PC-9 (cell line): ENCODE data around the gene IFITM1. TPM values are rescaled to one million over a fixed set of nuclear protein-coding genes. Genes with fewer than 3 reads are reported as not detected.
"Not testable (repeated sequence)": the region's sequence is repeated elsewhere in the genome, so short reads cannot be mapped to it uniquely, and the experiment has no call there.

ENCODE experiments used
- BruUV-seq: library from RNA; stranded (reverse); fragments of 400-500 nt; replicated peaks from 2 replicates; lab custom pipeline; 2021; lab: Mats Ljungman, UMichigan
- CTCF ChIA-PET: fragments of 300-600 bp; sonication (Branson Sonifier 250); formaldehyde crosslinking; loops from one replicate; lab custom pipeline; 2022; ENCODE audit warnings: antibody characterized with exemption; lab: Charles Lee
- POLR2A ChIA-PET: fragments of 300-600 bp; sonication (Branson Sonifier 250); formaldehyde crosslinking; loops from one replicate; lab custom pipeline; 2022; ENCODE audit warnings: antibody characterized with exemption; ENCODE audit not compliant: unreplicated experiment; lab: Charles Lee
- DNase-seq, 2 experiments: peaks; one replicate each; pipeline versions ENCODE4 v3.0.0 to v3.0.0-alpha.2; 2015 to 2022; ENCODE audit warnings: mixed read lengths in 1 of 2
- H2AFZ ChIP-seq: fragments of 200-600 bp; sonication (generic); 2 replicates; pipeline ENCODE4 v1.8.1; 2017; ENCODE audit warnings: antibody characterized with exemption
- H3F3A ChIP-seq: fragments of 200-600 bp; sonication (generic); 2 replicates; pipeline ENCODE4 v1.8.1; 2017; ENCODE audit warnings: antibody characterized with exemption, mild to moderate bottlenecking, low read depth; ENCODE audit not compliant: insufficient read depth
- H3K27ac ChIP-seq: fragments of 200-600 bp; sonication (generic); 2 replicates; pipeline ENCODE4 v1.6.1; 2016; ENCODE audit warnings: mixed run types
- H3K27me3 ChIP-seq: fragments of 200-600 bp; sonication (generic); 2 replicates; pipeline ENCODE4 v1.6.1; 2016; ENCODE audit warnings: low read depth, mixed run types; ENCODE audit not compliant: insufficient read depth
- H3K36me3 ChIP-seq: fragments of 200-600 bp; sonication (generic); 2 replicates; pipeline ENCODE4 v1.6.1; 2016; ENCODE audit warnings: low read depth, mixed run types
- H3K4me1 ChIP-seq: fragments of 200-600 bp; sonication (generic); replicated peaks from 2 replicates; pipeline ENCODE4 v1.6.1; 2016; ENCODE audit warnings: mixed run types; ENCODE audit not compliant: insufficient read depth
- H3K4me2 ChIP-seq: fragments of 200-600 bp; sonication (generic); 2 replicates; pipeline ENCODE4 v1.6.1; 2017; ENCODE audit warnings: mixed run types
- H3K4me3 ChIP-seq: fragments of 200-600 bp; sonication (generic); 2 replicates; pipeline ENCODE4 v1.6.1; 2016; ENCODE audit warnings: mixed run types
- H3K79me2 ChIP-seq: fragments of 200-600 bp; sonication (generic); 2 replicates; pipeline ENCODE4 v1.6.1; 2017; ENCODE audit warnings: low read depth, mixed run types
- H3K9me2 ChIP-seq: fragments of 200-600 bp; sonication (generic); 2 replicates; pipeline ENCODE4 v1.8.1; 2017; ENCODE audit warnings: mild to moderate bottlenecking; ENCODE audit not compliant: insufficient read depth
- H3K9me3 ChIP-seq: fragments of 200-600 bp; sonication (generic); 2 replicates; pipeline ENCODE4 v1.8.1; 2016; ENCODE audit warnings: low read depth; ENCODE audit not compliant: insufficient read depth
- H4K20me1 ChIP-seq: fragments of 200-600 bp; sonication (generic); 2 replicates; pipeline ENCODE4 v1.8.1; 2017; ENCODE audit not compliant: insufficient read depth
- CTCF ChIP-seq: fragments of 200-600 bp; sonication (generic); conservative IDR thresholded peaks from 2 replicates; pipeline ENCODE4 v1.6.1; 2017; ENCODE audit warnings: mixed run types, antibody characterized with exemption, mild to moderate bottlenecking, moderate library complexity
- EZH2 ChIP-seq: fragments of 200-600 bp; sonication (generic); IDR thresholded peaks from 2 replicates; pipeline ENCODE4 v1.8.0; 2017; ENCODE audit warnings: antibody characterized with exemption, low read depth
- intact Hi-C: fragments of 100-400 bp; cut with micrococcal nuclease; formaldehyde crosslinking; loops from one replicate; pipeline ENCODE4 v1.10.0; 2022; ENCODE audit not compliant: unreplicated experiment
- total RNA-seq: library from RNA; stranded (reverse); gene quantifications from 2 replicates; pipeline ENCODE4 v1.2.3, GENCODE V29; 2021

IFITM1 gene
- total RNA-seq, 1 experiment from 2014 or later: 9.5 TPM

GRCh38 chr11:324156-324555, 10.3 kb downstream of the IFITM1 start:
- ChIA-PET POLR2A (no interaction called here), CTCF (no interaction called here)
- Histone ChIP-seq H4K20me1 (no peaks in the 10 kb centered on the region), H2AFZ (no peak overlapping the region), H3K79me2 (no peaks in the 10 kb centered on the region), H3K27ac (no peak overlapping the region), H3F3A (no peaks in the 10 kb centered on the region), H3K36me3 (no peaks in the 10 kb centered on the region), H3K4me1 (no peaks in the 10 kb centered on the region), H3K27me3 (no peaks in the 10 kb centered on the region), H3K9me3 (no peaks in the 10 kb centered on the region), H3K4me3 (no peak overlapping the region), H3K9me2 (no peaks in the 10 kb centered on the region), H3K4me2 (no peak overlapping the region)
- TF ChIP-seq CTCF (no peak), EZH2 (no peak)
- no peak for DNase-seq
- intact Hi-C loops: loop anchor here (5.0 kb wide), 1 partner anchor 33 kb away; no protein-coding TSS in a partner anchor
- BruUV-seq: no TSS peak

- intact Hi-C loops: loop anchor here (5.0 kb wide), 1 partner anchor 32 kb away; no protein-coding TSS in a partner anchor
- H3K36me3 ChIP-seq, H2AFZ ChIP-seq, H3K4me1 ChIP-seq, BruUV-seq, POLR2A ChIA-PET, H3K27me3 ChIP-seq, H3K4me3 ChIP-seq, H3K27ac ChIP-seq, H3K79me2 ChIP-seq, H4K20me1 ChIP-seq, H3F3A ChIP-seq, H3K4me2 ChIP-seq, DNase-seq, H3K9me2 ChIP-seq, CTCF ChIA-PET, H3K9me3 ChIP-seq: not testable (repeated sequence)
These were observed 11.0 kb downstream of the IFITM1 start for GRCh38 chr11:324593-325517.

- H3K4me3 ChIP-seq: no peak overlapping the region
- intact Hi-C loops: no loop called here
- no peaks in the 10 kb centered on the region for H3K9me2 ChIP-seq
- ChIA-PET CTCF (no interaction called here), POLR2A (no interaction called here)
- no peak for DNase-seq
- no peak overlapping the region for H3K27ac ChIP-seq
- H3K36me3 ChIP-seq: no peaks in the 10 kb centered on the region
- H3K4me1 ChIP-seq: no peaks in the 10 kb centered on the region
- H3K9me3 ChIP-seq: no peaks in the 10 kb centered on the region
- no peaks in the 10 kb centered on the region for H3F3A ChIP-seq
- H2AFZ ChIP-seq: no peak overlapping the region
- no peaks in the 10 kb centered on the region for H3K79me2 ChIP-seq
- TF ChIP-seq CTCF: no peak
- TF ChIP-seq EZH2: no peak
- H3K27me3 ChIP-seq: no peaks in the 10 kb centered on the region
- no TSS peak for BruUV-seq
- H4K20me1 ChIP-seq: no peaks in the 10 kb centered on the region
- no peak overlapping the region for H3K4me2 ChIP-seq
These were observed 12.2 kb downstream of the IFITM1 start for GRCh38 chr11:325796-326591.
